Neural cell (in vitro differentiated cells): ENCODE results near the gene CLEC2D.

Experiments
- EP300 ChIP-seq: fragments of 450-650 bp; conservative IDR thresholded peaks from 2 replicates; pipeline ENCODE4 v1.6.1; 2014; ENCODE audit warnings: antibody characterized with exemption, mild to moderate bottlenecking, moderate library complexity; ENCODE audit not compliant: poor library complexity, severe bottlenecking
- EZH2 ChIP-seq: fragments of 200-600, 300-800 bp; shearing (Covaris generic), sonication (generic); IDR thresholded peaks from 2 replicates; pipeline ENCODE4 v1.6.1; 2014; ENCODE audit warnings: antibody characterized with exemption, low read length, borderline replicate concordance, mild to moderate bottlenecking; ENCODE audit not compliant: insufficient read depth, poor library complexity, severe bottlenecking
- POLR2AphosphoS5 ChIP-seq: IDR thresholded peaks from 2 replicates; pipeline ENCODE4 v1.6.1; 2012
- RAD21 ChIP-seq: fragments of 450-650 bp; conservative IDR thresholded peaks from 2 replicates; pipeline ENCODE4 v1.6.1; 2014; ENCODE audit warnings: antibody characterized with exemption, mild to moderate bottlenecking, moderate library complexity
- SMC3 ChIP-seq: fragments of 450-650 bp; conservative IDR thresholded peaks from 2 replicates; pipeline ENCODE4 v1.6.1; 2014; ENCODE audit warnings: antibody characterized with exemption, mild to moderate bottlenecking, moderate library complexity; ENCODE audit not compliant: poor library complexity
- TAF1 ChIP-seq: IDR thresholded peaks from 2 replicates; pipeline ENCODE4 v1.6.1; 2012; ENCODE audit warnings: low read depth
- TF ChIP-seq, protein P1 (sequence below): fragments of 450-650 bp; IDR thresholded peaks from 2 replicates; pipeline ENCODE4 v1.5.1; 2014; ENCODE audit warnings: antibody characterized with exemption, mild to moderate bottlenecking, moderate library complexity; ENCODE audit not compliant: poor library complexity, severe bottlenecking
- TF ChIP-seq, protein P2 (sequence below): IDR thresholded peaks from 2 replicates; pipeline ENCODE4 v1.6.1; 2012; ENCODE audit warnings: borderline replicate concordance

DNA sequence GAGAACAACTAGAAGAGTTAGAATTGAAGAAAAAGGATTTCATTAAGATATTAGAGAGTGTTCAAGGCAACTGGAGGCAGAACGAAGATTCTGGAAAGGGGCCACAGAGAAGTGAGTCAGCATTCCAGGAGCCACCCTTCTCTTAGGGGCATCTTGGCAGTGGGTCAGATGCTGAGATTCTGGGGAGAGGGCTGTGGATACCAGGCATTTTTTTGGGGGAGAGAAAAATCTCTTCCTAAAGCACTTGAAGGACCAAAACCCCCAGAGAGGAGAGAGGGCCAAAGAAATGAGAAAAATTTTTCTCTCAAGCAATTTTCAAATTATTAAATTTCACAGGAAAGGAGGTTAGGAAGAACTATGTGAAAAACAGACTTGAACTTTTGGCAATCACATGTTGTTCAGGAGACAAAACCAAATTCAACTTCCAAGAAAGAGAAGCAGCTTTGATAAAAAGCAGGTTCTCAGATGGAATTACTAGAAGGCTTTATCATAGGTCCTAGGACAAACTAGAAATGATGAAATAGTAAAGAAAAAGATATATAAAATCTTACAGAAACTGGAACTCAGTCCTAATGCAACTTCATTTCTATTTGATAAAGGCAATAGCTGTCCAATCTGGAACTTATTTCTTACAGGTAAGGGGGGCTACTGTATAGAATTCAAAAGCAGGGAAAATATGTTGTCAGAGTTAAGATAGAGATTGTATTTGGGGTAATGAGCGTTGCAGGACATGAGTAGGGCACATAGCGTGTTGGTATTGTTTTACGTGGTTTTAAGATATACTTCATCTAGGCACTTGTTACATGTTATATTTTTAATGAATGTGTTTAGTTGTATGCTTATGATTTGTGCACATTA, 1.1 kb upstream of the CLEC2D start:
- TF ChIP-seq SMC3, result no peak
- TF ChIP-seq, protein P1, sequence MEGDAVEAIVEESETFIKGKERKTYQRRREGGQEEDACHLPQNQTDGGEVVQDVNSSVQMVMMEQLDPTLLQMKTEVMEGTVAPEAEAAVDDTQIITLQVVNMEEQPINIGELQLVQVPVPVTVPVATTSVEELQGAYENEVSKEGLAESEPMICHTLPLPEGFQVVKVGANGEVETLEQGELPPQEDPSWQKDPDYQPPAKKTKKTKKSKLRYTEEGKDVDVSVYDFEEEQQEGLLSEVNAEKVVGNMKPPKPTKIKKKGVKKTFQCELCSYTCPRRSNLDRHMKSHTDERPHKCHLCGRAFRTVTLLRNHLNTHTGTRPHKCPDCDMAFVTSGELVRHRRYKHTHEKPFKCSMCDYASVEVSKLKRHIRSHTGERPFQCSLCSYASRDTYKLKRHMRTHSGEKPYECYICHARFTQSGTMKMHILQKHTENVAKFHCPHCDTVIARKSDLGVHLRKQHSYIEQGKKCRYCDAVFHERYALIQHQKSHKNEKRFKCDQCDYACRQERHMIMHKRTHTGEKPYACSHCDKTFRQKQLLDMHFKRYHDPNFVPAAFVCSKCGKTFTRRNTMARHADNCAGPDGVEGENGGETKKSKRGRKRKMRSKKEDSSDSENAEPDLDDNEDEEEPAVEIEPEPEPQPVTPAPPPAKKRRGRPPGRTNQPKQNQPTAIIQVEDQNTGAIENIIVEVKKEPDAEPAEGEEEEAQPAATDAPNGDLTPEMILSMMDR, result no peak
- TF ChIP-seq EZH2, result no peak
- TF ChIP-seq, protein P2, sequence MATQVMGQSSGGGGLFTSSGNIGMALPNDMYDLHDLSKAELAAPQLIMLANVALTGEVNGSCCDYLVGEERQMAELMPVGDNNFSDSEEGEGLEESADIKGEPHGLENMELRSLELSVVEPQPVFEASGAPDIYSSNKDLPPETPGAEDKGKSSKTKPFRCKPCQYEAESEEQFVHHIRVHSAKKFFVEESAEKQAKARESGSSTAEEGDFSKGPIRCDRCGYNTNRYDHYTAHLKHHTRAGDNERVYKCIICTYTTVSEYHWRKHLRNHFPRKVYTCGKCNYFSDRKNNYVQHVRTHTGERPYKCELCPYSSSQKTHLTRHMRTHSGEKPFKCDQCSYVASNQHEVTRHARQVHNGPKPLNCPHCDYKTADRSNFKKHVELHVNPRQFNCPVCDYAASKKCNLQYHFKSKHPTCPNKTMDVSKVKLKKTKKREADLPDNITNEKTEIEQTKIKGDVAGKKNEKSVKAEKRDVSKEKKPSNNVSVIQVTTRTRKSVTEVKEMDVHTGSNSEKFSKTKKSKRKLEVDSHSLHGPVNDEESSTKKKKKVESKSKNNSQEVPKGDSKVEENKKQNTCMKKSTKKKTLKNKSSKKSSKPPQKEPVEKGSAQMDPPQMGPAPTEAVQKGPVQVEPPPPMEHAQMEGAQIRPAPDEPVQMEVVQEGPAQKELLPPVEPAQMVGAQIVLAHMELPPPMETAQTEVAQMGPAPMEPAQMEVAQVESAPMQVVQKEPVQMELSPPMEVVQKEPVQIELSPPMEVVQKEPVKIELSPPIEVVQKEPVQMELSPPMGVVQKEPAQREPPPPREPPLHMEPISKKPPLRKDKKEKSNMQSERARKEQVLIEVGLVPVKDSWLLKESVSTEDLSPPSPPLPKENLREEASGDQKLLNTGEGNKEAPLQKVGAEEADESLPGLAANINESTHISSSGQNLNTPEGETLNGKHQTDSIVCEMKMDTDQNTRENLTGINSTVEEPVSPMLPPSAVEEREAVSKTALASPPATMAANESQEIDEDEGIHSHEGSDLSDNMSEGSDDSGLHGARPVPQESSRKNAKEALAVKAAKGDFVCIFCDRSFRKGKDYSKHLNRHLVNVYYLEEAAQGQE, result no peak
- TF ChIP-seq POLR2AphosphoS5, result no peak
- TF ChIP-seq RAD21, result no peak
- TF ChIP-seq EP300, result no peak
- no peak for TF ChIP-seq TAF1
